HG03460 (cell line): Measurements from ENCODE around the gene ALG5.
A peak's percentile ranks its signal among the peaks of the same experiment; 100 is the strongest.

Experiments
- ATAC-seq: cut with Tn5 transposase; IDR thresholded peaks from one replicate; pipeline ENCODE4 v1.9.1; 2021; ENCODE audit not compliant: unreplicated experiment

The ALG5 gene

GRCh38 chr13:36981156-36981743 lies 17.9 kb downstream of the ALG5 start:
- peak; percentile 56 for ATAC-seq

GRCh38 chr13:36979361-36980050 lies 19.6 kb downstream of the ALG5 start:
- ATAC-seq: no peak

- ATAC-seq: no peak
Measured at GRCh38 chr13:36975172-36975571, 24.0 kb downstream of the ALG5 start.

- peak; percentile 77 for ATAC-seq
Measured at GRCh38 chr13:36973621-36974295, 25.4 kb downstream of the ALG5 start.

GRCh38 chr13:36973009-36973408 lies 26.1 kb downstream of the ALG5 start:
- no peak for ATAC-seq

DNA sequence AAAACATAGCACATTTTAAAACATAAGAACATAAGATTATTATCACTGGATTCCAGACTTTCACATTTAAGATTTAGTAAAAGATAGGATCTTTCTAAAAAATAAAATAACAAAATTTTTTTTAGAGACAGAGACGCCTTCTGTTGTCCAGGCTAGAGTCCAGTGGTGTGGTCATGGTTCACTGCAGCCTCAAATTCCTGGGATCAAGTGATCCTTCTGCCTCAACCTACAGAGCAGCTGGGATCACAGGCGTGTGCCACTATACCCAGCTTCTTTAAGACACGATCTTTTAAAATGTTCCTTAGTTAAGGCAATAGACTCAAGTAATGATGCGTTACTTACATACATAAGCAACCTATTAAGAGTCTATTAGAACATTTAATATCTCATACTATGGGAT lies 32.7 kb downstream of the ALG5 start:
- ATAC-seq: no peak

DNA sequence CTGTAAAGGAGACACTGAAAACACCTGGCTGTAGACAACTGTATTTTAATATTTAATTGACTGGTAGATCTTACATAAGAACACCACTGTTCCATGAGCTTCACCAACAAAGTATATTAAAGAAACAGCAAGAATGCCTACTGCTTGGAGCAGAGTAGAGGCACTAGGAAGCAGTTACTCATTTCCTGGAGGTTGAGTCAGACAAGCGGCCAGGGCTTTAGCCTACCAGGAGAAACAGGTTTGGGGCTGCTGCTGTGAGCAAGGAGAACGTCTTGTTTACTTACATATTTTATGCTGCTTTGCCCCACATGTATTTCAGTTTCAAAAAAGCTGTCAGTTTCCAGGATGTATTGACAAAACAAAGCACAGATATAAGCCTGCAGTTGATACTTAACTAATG lies 33.4 kb downstream of the ALG5 start:
- no peak for ATAC-seq

- no peak for ATAC-seq
Measured at GRCh38 chr13:36959456-36960116, 39.6 kb downstream of the ALG5 start.

GRCh38 chr13:36954542-36954941 lies 44.6 kb downstream of the ALG5 start:
- ATAC-seq: no peak

GRCh38 chr13:36950920-36951319 lies 48.2 kb downstream of the ALG5 start:
- no peak for ATAC-seq

GRCh38 chr13:36950330-36950729 lies 48.8 kb downstream of the ALG5 start:
- ATAC-seq: no peak

GRCh38 chr13:36945078-36945477 lies 54.1 kb downstream of the ALG5 start:
- ATAC-seq: no peak

GRCh38 chr13:36925603-36926002 lies 73.5 kb downstream of the ALG5 start:
- no peak for ATAC-seq

DNA sequence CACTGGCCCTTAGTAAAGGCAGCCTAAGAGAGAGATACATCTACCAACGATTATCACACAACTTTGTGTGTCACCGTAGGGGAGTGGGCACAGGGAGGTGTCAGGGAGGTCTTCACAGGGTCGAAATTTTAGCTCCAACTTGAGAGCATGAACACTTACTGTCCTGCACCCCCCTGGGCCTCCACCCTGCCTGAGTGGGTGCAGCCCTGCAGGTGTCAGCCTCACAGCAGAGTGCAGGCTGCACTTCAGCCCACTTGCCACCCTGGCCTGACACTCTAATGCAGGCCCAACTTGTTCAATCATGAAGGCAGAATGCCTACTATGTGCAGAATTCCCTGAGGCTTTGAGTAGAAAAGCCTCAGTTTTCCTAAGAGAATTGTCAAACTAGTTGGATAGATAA lies 75.1 kb downstream of the ALG5 start:
- ATAC-seq: no peak

GRCh38 chr13:36921631-36922301 lies 77.4 kb downstream of the ALG5 start:
- no peak for ATAC-seq

DNA sequence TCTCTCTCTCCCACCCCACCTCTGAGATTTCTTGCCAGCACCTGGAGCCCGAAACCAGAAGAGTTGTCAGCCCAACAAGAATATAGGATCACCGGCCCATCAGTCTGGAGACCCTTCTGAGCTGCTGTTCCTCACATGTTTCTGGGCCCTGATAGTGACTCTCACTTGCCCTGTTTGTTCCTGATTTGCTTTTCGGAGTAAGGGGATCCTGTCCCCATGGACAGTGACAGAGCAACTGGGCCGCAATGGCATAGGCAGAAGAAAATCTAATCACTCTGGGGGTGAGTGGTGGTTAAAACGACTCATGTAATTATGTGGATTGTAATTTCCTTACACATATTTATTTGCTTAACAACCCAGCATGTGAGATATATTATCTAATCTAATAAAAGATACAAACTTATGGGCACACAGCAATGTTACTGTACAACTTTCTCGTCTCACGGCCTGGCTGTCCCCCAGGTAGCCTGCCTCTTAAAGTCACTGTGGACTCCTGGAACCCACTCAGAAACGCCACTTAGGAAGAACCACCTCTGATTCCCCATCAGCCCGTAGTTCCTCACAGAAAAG lies 78.4 kb downstream of the ALG5 start:
- no peak for ATAC-seq

DNA sequence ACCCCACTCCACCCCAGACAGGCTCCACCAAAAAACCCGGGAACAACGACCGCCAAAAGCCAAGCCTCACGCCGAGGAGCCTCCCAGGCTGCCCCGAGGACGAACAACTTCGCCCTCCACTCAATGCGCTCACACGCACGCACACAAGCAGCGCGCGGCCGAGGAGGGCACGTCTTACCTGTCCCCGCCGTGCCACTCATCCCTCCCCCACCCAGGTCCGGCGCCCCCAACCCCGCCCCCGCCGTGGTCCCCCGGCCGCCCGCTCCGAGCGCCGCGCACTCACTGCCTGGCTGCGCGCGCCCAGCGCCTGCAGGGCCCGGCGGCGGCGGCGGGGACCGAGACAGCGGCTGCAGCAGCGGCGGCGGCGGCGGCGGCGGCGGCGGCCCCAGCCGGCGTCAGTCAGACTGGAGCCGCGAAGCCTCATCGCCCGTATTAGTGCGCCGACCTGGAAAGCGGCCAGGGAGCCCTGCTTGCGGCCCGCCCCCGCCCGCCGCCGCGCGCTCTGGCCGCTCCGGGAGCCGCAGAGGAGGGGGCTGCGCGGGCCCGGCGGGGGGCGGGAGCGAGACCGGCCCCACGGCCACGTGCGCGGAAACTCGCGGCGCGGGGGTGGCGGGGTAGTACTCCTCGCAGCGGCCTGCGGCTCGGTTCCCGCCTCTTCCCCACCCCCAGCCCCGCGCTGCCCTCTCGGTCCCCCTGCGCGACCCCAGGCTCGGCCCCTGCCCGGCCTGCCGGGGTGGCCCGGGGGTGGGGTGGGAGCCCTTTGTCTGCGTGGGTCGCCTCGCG lies 79.1 kb downstream of the ALG5 start, which contains the start of gene SMAD9:
Gene SMAD9 (minus strand): TSS at position 406 of the 783 bp plus-strand sequence. CDS start 40,549 bp downstream, outside the sequence.
- ATAC-seq: peak; percentile 63

DNA sequence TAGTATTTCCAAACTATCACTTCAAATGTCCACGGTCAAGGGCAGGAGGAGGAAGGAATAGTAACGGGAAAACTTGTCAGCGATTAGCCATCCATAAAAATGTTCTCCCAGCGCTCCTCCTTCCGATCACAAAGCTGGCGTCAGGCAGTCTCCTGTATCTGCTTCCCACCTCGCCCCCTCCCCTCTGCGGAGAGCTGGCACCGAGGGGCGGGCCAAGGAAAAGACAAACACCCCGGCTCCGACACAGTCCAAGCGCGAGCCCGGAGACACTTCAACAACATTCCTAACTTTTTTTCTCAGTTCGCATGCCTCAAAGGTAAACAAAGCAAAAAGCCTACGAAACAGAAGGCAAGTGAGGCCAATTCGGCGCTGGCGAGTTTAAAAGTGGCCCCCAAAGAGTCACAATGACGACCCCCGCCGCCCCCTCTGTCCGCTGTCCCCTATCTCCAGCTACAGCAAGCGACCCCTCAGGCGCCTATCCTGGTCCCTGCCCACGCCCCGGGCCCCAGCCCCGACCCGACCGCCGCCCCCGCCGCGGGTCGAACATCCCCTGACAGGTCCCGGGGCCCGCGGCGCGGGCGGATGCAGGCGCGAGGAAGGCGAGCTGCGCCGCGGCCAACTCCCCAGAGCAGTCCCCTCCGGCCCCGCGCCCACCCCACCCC lies 79.8 kb downstream of the ALG5 start:
- no peak for ATAC-seq
